Measurements from ENCODE around the gene TRAPPC2. TPM values are rescaled to one million over a fixed set of nuclear protein-coding genes. Genes with fewer than 3 reads are reported as not detected.
A peak's percentile ranks its signal among the peaks of the same experiment; 100 is the strongest.
"Not testable (repeated sequence)": the region's sequence is repeated elsewhere in the genome, so short reads cannot be mapped to it uniquely, and the experiment has no call there.

TRAPPC2 gene
- total RNA-seq, 1 experiment from 2014 or later, result 14.6 TPM

- peaks cover 3% of the 10 kb centered on the region; the same call in 1 of the 2 replicates for H3K36me3 ChIP-seq
- H3K27me3 ChIP-seq, result no peaks in the 10 kb centered on the region
- no peaks in the 10 kb centered on the region for H3K9me3 ChIP-seq
- no peak overlapping the region for H3K4me3 ChIP-seq
- no peak for DNase-seq
Observed at GRCh38 chrX:13692771-13693231, 41.6 kb downstream of the TRAPPC2 start.

GRCh38 chrX:13691841-13692371 lies 42.5 kb downstream of the TRAPPC2 start:
- Histone ChIP-seq H3K27me3 (no peaks in the 10 kb centered on the region), H3K9me3 (no peaks in the 10 kb centered on the region), H3K36me3 (peaks cover 3% of the 10 kb centered on the region; the same call in 1 of the 2 replicates), H3K4me3 (no peak overlapping the region)
- DNase-seq, result no peak

- H3K4me3 ChIP-seq, result peak overlapping the region; percentile 76; the same call in 1 of the 2 replicates
- peaks cover 3% of the 10 kb centered on the region; the same call in 1 of the 2 replicates for H3K36me3 ChIP-seq
Observed at GRCh38 chrX:13690836-13691235, 43.6 kb downstream of the TRAPPC2 start.

GRCh38 chrX:13689741-13690211 lies 44.6 kb downstream of the TRAPPC2 start:
- H3K4me3 ChIP-seq, result peak overlapping the region; percentile 76
- H3K27me3 ChIP-seq, result no peaks in the 10 kb centered on the region
- H3K36me3 ChIP-seq, result peaks cover 3% of the 10 kb centered on the region; the same call in 1 of the 2 replicates
- no peak for DNase-seq
- no peaks in the 10 kb centered on the region for H3K9me3 ChIP-seq

More at GRCh38 chrX:13690836-13691235, 43.6 kb downstream of the TRAPPC2 start:
- no peak for DNase-seq
- Histone ChIP-seq H3K27me3 (no peaks in the 10 kb centered on the region), H3K9me3 (no peaks in the 10 kb centered on the region)

- Histone ChIP-seq H3K9me3 (no peaks in the 10 kb centered on the region), H3K27me3 (no peaks in the 10 kb centered on the region), H3K4me3 (peak within 1 kb of the TSS; percentile 76), H3K36me3 (peaks cover 3% of the 10 kb centered on the region; the same call in 1 of the 2 replicates)
- DNase-seq, result peak; percentile 79
Observed at GRCh38 chrX:13688958-13689740, 45.3 kb downstream of the TRAPPC2 start, which contains the start of gene RAB9A. Gene RAB9A, plus strand, starts transcription at chrX:13689128. Its CDS starts 19,619 bp downstream, at chrX:13708747.

GRCh38 chrX:13688384-13688957 lies 45.9 kb downstream of the TRAPPC2 start:
- Histone ChIP-seq H3K4me3 (peak overlapping the region; percentile 76), H3K27me3 (no peaks in the 10 kb centered on the region), H3K36me3 (peaks cover 3% of the 10 kb centered on the region; the same call in 1 of the 2 replicates), H3K9me3 (no peaks in the 10 kb centered on the region)
- DNase-seq, result no peak

- no peak overlapping the region for H3K4me3 ChIP-seq
- no peaks in the 10 kb centered on the region for H3K27me3 ChIP-seq
- H3K9me3 ChIP-seq, result no peaks in the 10 kb centered on the region
- DNase-seq, result no peak
- H3K36me3 ChIP-seq, result peaks cover 3% of the 10 kb centered on the region; the same call in 1 of the 2 replicates
Observed at GRCh38 chrX:13687203-13687602, 47.2 kb downstream of the TRAPPC2 start.

- Histone ChIP-seq H3K36me3 (no peaks in the 10 kb centered on the region), H3K9me3 (no peaks in the 10 kb centered on the region), H3K4me3 (no peak overlapping the region), H3K27me3 (no peaks in the 10 kb centered on the region)
- DNase-seq, result no peak
Observed at GRCh38 chrX:13685126-13685763, 49.2 kb downstream of the TRAPPC2 start.

GRCh38 chrX:13684361-13684760 lies 50.1 kb downstream of the TRAPPC2 start:
- no peak for DNase-seq

GRCh38 chrX:13681595-13681994 lies 52.8 kb downstream of the TRAPPC2 start:
- DNase-seq, result no peak
- Histone ChIP-seq H3K36me3 (no peaks in the 10 kb centered on the region), H3K27me3 (no peaks in the 10 kb centered on the region), H3K4me3 (no peak overlapping the region), H3K9me3 (no peaks in the 10 kb centered on the region)

More at GRCh38 chrX:13684361-13684760, 50.1 kb downstream of the TRAPPC2 start:
- Histone ChIP-seq H3K36me3 (no peaks in the 10 kb centered on the region), H3K27me3 (no peaks in the 10 kb centered on the region), H3K4me3 (no peak overlapping the region), H3K9me3 (no peaks in the 10 kb centered on the region)

GRCh38 chrX:13679700-13680099 lies 54.7 kb downstream of the TRAPPC2 start:
- not testable (repeated sequence) for H3K36me3 ChIP-seq, H3K27me3 ChIP-seq, H3K9me3 ChIP-seq, DNase-seq, H3K4me3 ChIP-seq

GRCh38 chrX:13676885-13677284 lies 57.5 kb downstream of the TRAPPC2 start:
- no peak for DNase-seq
- H3K9me3 ChIP-seq, result no peaks in the 10 kb centered on the region
- no peaks in the 10 kb centered on the region for H3K36me3 ChIP-seq
- H3K27me3 ChIP-seq, result no peaks in the 10 kb centered on the region
- no peak overlapping the region for H3K4me3 ChIP-seq

- DNase-seq, result no peak
- Histone ChIP-seq H3K4me3 (no peak overlapping the region), H3K27me3 (no peaks in the 10 kb centered on the region), H3K36me3 (no peaks in the 10 kb centered on the region), H3K9me3 (no peaks in the 10 kb centered on the region)
Observed at GRCh38 chrX:13673016-13673415, 61.4 kb downstream of the TRAPPC2 start.

GRCh38 chrX:13670197-13670596 lies 64.2 kb downstream of the TRAPPC2 start:
- no peak for DNase-seq
- Histone ChIP-seq H3K9me3 (no peaks in the 10 kb centered on the region), H3K4me3 (no peak overlapping the region), H3K36me3 (no peaks in the 10 kb centered on the region), H3K27me3 (no peaks in the 10 kb centered on the region)

- not testable (repeated sequence) for DNase-seq, H3K36me3 ChIP-seq, H3K4me3 ChIP-seq, H3K9me3 ChIP-seq, H3K27me3 ChIP-seq
Observed at GRCh38 chrX:13669755-13670154, 64.7 kb downstream of the TRAPPC2 start.

GRCh38 chrX:13669246-13669737 lies 65.1 kb downstream of the TRAPPC2 start:
- no peaks in the 10 kb centered on the region for H3K9me3 ChIP-seq
- no peaks in the 10 kb centered on the region for H3K27me3 ChIP-seq
- H3K4me3 ChIP-seq, result peak overlapping the region; percentile 19; the same call in 1 of the 2 replicates
- DNase-seq, result peak; percentile 84
- H3K36me3 ChIP-seq, result no peaks in the 10 kb centered on the region
